ENCODE data around the gene TOM1L2.
"Not testable (repeated sequence)": the region's sequence is repeated elsewhere in the genome, so short reads cannot be mapped to it uniquely, and the experiment has no call there.

The TOM1L2 gene

DNA sequence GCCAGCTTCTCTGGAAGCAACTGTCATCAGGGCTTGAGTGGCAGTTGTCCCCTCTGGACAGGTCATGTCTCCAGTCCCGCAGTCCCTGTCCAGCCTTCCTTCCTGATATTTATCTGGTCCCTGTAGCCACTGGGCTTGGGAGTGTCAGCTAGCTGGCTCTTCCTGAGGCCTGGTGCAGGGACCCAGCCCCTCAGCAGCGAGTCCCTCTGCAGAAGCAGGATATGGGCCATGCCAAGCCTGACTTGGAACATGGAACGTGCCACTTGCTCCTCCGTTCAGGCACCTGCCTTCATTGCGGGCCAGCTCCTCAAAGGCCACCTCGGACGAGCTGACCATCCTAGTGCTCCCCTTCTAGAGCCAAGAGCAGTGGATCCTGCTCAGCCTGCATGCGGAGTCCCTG lies 26.7 kb upstream of the TOM1L2 start:
- no peak overlapping the region for H3K27ac ChIP-seq (ENCODE audit: insufficient read depth, low read length, poor library complexity, severe bottlenecking)
- no peak for DNase-seq
- H3K4me3 ChIP-seq (ENCODE audit: insufficient read depth, low read depth, low read length, poor library complexity, severe bottlenecking) = no peak overlapping the region
- no peaks in the 10 kb centered on the region for H3K4me1 ChIP-seq (ENCODE audit: control insufficient read depth, insufficient read depth, low read length, poor library complexity, severe bottlenecking)
- H3K27me3 ChIP-seq (replicated peaks; ENCODE audit: control insufficient read depth, insufficient read depth, low read length, poor library complexity, severe bottlenecking) = no peaks in the 10 kb centered on the region
- H3K9me3 ChIP-seq (ENCODE audit: control insufficient read depth, low read length) = no peaks in the 10 kb centered on the region
- no peaks in the 10 kb centered on the region for H3K36me3 ChIP-seq (ENCODE audit: control insufficient read depth, insufficient read depth, low read length)

DNA sequence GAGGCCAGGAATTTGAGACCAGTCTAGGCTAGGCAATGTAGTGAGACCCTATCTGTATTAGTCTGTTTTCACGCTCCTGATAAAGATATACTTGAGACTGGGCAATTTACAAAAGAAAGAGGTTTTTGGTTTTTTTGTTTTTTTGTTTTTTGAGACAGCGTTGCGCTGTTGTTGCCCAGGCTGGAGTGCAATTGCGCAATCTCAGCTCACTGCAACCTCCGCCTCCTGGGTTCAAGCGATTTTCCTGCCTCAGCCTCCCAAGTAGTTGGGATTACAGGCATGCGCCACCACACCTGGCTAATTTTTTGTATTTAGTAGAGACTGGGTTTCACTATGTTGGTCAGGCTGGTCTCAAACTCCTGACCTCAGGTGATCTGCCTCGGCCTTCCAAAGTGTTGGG lies 23.7 kb upstream of the TOM1L2 start:
- H3K36me3 ChIP-seq (ENCODE audit: control insufficient read depth, insufficient read depth, low read length); H3K9me3 ChIP-seq (ENCODE audit: control insufficient read depth, low read length); DNase-seq; H3K27ac ChIP-seq (ENCODE audit: insufficient read depth, low read length, poor library complexity, severe bottlenecking); H3K27me3 ChIP-seq (replicated peaks; ENCODE audit: control insufficient read depth, insufficient read depth, low read length, poor library complexity, severe bottlenecking); H3K4me1 ChIP-seq (ENCODE audit: control insufficient read depth, insufficient read depth, low read length, poor library complexity, severe bottlenecking); H3K4me3 ChIP-seq (ENCODE audit: insufficient read depth, low read depth, low read length, poor library complexity, severe bottlenecking): not testable (repeated sequence)

- Histone ChIP-seq H3K4me1 (ENCODE audit: control insufficient read depth, insufficient read depth, low read length, poor library complexity, severe bottlenecking) (no peaks in the 10 kb centered on the region), H3K27me3 (replicated peaks; ENCODE audit: control insufficient read depth, insufficient read depth, low read length, poor library complexity, severe bottlenecking) (no peaks in the 10 kb centered on the region), H3K4me3 (ENCODE audit: insufficient read depth, low read depth, low read length, poor library complexity, severe bottlenecking) (no peak overlapping the region), H3K27ac (ENCODE audit: insufficient read depth, low read length, poor library complexity, severe bottlenecking) (no peak overlapping the region), H3K9me3 (ENCODE audit: control insufficient read depth, low read length) (no peaks in the 10 kb centered on the region), H3K36me3 (ENCODE audit: control insufficient read depth, insufficient read depth, low read length) (no peaks in the 10 kb centered on the region)
- no peak for DNase-seq
Measured at GRCh38 chr17:17994271-17995069, 22.3 kb upstream of the TOM1L2 start.

- Histone ChIP-seq H3K36me3 (ENCODE audit: control insufficient read depth, insufficient read depth, low read length) (no peaks in the 10 kb centered on the region), H3K9me3 (ENCODE audit: control insufficient read depth, low read length) (no peaks in the 10 kb centered on the region), H3K4me1 (ENCODE audit: control insufficient read depth, insufficient read depth, low read length, poor library complexity, severe bottlenecking) (no peaks in the 10 kb centered on the region), H3K27ac (ENCODE audit: insufficient read depth, low read length, poor library complexity, severe bottlenecking) (no peak overlapping the region), H3K4me3 (ENCODE audit: insufficient read depth, low read depth, low read length, poor library complexity, severe bottlenecking) (no peak overlapping the region), H3K27me3 (replicated peaks; ENCODE audit: control insufficient read depth, insufficient read depth, low read length, poor library complexity, severe bottlenecking) (no peaks in the 10 kb centered on the region)
- DNase-seq = no peak
Measured at GRCh38 chr17:17993852-17994251, 21.7 kb upstream of the TOM1L2 start.

GRCh38 chr17:17993366-17993765 lies 21.2 kb upstream of the TOM1L2 start:
- H3K4me3 ChIP-seq (ENCODE audit: insufficient read depth, low read depth, low read length, poor library complexity, severe bottlenecking) = no peak overlapping the region
- no peaks in the 10 kb centered on the region for H3K9me3 ChIP-seq (ENCODE audit: control insufficient read depth, low read length)
- no peaks in the 10 kb centered on the region for H3K4me1 ChIP-seq (ENCODE audit: control insufficient read depth, insufficient read depth, low read length, poor library complexity, severe bottlenecking)
- H3K27me3 ChIP-seq (replicated peaks; ENCODE audit: control insufficient read depth, insufficient read depth, low read length, poor library complexity, severe bottlenecking) = no peaks in the 10 kb centered on the region
- no peaks in the 10 kb centered on the region for H3K36me3 ChIP-seq (ENCODE audit: control insufficient read depth, insufficient read depth, low read length)
- DNase-seq = no peak
- no peak overlapping the region for H3K27ac ChIP-seq (ENCODE audit: insufficient read depth, low read length, poor library complexity, severe bottlenecking)

GRCh38 chr17:17990282-17990681 lies 18.1 kb upstream of the TOM1L2 start:
- H3K4me1 ChIP-seq (ENCODE audit: control insufficient read depth, insufficient read depth, low read length, poor library complexity, severe bottlenecking) = no peaks in the 10 kb centered on the region
- H3K4me3 ChIP-seq (ENCODE audit: insufficient read depth, low read depth, low read length, poor library complexity, severe bottlenecking) = no peak overlapping the region
- H3K36me3 ChIP-seq (ENCODE audit: control insufficient read depth, insufficient read depth, low read length) = no peaks in the 10 kb centered on the region
- no peaks in the 10 kb centered on the region for H3K9me3 ChIP-seq (ENCODE audit: control insufficient read depth, low read length)
- DNase-seq = no peak
- H3K27ac ChIP-seq (ENCODE audit: insufficient read depth, low read length, poor library complexity, severe bottlenecking) = no peak overlapping the region
- no peaks in the 10 kb centered on the region for H3K27me3 ChIP-seq (replicated peaks; ENCODE audit: control insufficient read depth, insufficient read depth, low read length, poor library complexity, severe bottlenecking)

GRCh38 chr17:17989618-17990017 lies 17.4 kb upstream of the TOM1L2 start:
- no peaks in the 10 kb centered on the region for H3K4me1 ChIP-seq (ENCODE audit: control insufficient read depth, insufficient read depth, low read length, poor library complexity, severe bottlenecking)
- H3K27ac ChIP-seq (ENCODE audit: insufficient read depth, low read length, poor library complexity, severe bottlenecking) = no peak overlapping the region
- H3K36me3 ChIP-seq (ENCODE audit: control insufficient read depth, insufficient read depth, low read length) = no peaks in the 10 kb centered on the region
- H3K9me3 ChIP-seq (ENCODE audit: control insufficient read depth, low read length) = no peaks in the 10 kb centered on the region
- H3K27me3 ChIP-seq (replicated peaks; ENCODE audit: control insufficient read depth, insufficient read depth, low read length, poor library complexity, severe bottlenecking) = no peaks in the 10 kb centered on the region
- no peak for DNase-seq
- no peak overlapping the region for H3K4me3 ChIP-seq (ENCODE audit: insufficient read depth, low read depth, low read length, poor library complexity, severe bottlenecking)

- Histone ChIP-seq H3K9me3 (ENCODE audit: control insufficient read depth, low read length) (no peaks in the 10 kb centered on the region), H3K27me3 (replicated peaks; ENCODE audit: control insufficient read depth, insufficient read depth, low read length, poor library complexity, severe bottlenecking) (no peaks in the 10 kb centered on the region), H3K27ac (ENCODE audit: insufficient read depth, low read length, poor library complexity, severe bottlenecking) (no peak overlapping the region), H3K4me3 (ENCODE audit: insufficient read depth, low read depth, low read length, poor library complexity, severe bottlenecking) (no peak overlapping the region), H3K36me3 (ENCODE audit: control insufficient read depth, insufficient read depth, low read length) (no peaks in the 10 kb centered on the region), H3K4me1 (ENCODE audit: control insufficient read depth, insufficient read depth, low read length, poor library complexity, severe bottlenecking) (no peaks in the 10 kb centered on the region)
- no peak for DNase-seq
Measured at GRCh38 chr17:17989081-17989480, 16.9 kb upstream of the TOM1L2 start.

DNA sequence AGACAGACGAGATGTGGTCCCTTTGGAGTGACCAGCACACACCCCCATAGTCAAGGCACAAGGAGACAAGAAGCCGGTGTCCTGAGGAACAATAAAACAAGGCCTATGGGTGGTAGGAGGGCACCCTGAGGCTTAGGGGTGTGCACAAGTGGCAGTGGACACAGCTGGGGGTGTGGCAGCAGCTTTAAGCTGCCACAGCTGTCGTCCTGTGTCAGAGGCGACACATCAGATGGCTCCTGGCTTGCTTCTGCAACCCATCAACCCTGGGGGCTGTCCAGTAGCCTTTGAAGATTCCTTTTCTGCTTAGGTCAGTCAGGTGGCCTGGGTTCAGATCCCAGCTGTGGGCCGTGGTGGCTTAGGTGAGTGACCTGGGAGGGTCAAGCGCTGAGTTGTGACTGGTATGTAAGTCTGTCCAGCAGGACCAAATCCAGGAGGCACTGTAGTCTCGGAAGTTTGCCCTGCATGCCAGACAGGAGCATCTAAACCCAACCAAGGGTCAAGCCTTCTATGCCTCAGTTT lies 16.3 kb upstream of the TOM1L2 start:
- no peak overlapping the region for H3K4me3 ChIP-seq (ENCODE audit: insufficient read depth, low read depth, low read length, poor library complexity, severe bottlenecking)
- no peaks in the 10 kb centered on the region for H3K9me3 ChIP-seq (ENCODE audit: control insufficient read depth, low read length)
- H3K27ac ChIP-seq (ENCODE audit: insufficient read depth, low read length, poor library complexity, severe bottlenecking) = no peak overlapping the region
- no peaks in the 10 kb centered on the region for H3K36me3 ChIP-seq (ENCODE audit: control insufficient read depth, insufficient read depth, low read length)
- H3K27me3 ChIP-seq (replicated peaks; ENCODE audit: control insufficient read depth, insufficient read depth, low read length, poor library complexity, severe bottlenecking) = no peaks in the 10 kb centered on the region
- no peak for DNase-seq
- no peaks in the 10 kb centered on the region for H3K4me1 ChIP-seq (ENCODE audit: control insufficient read depth, insufficient read depth, low read length, poor library complexity, severe bottlenecking)

DNA sequence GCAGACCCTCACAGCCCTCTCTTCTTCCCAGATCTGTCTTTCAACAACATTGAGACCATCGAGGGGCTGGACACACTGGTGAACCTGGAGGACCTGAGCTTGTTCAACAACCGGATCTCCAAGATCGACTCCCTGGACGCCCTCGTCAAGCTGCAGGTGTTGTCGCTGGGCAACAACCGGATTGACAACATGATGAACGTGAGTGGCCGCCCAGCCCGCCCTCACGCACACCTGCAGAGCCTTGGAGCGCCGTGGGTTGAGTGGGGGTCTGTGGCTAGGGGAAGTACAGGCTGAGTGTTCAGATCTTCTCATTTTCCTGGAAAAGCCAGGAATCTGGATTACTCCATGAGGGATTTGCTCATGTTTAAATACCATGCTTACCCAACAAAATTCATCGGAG lies 15.7 kb upstream of the TOM1L2 start:
- Histone ChIP-seq H3K4me1 (ENCODE audit: control insufficient read depth, insufficient read depth, low read length, poor library complexity, severe bottlenecking) (no peaks in the 10 kb centered on the region), H3K9me3 (ENCODE audit: control insufficient read depth, low read length) (no peaks in the 10 kb centered on the region), H3K4me3 (ENCODE audit: insufficient read depth, low read depth, low read length, poor library complexity, severe bottlenecking) (no peak overlapping the region), H3K27ac (ENCODE audit: insufficient read depth, low read length, poor library complexity, severe bottlenecking) (no peak overlapping the region), H3K27me3 (replicated peaks; ENCODE audit: control insufficient read depth, insufficient read depth, low read length, poor library complexity, severe bottlenecking) (no peaks in the 10 kb centered on the region), H3K36me3 (ENCODE audit: control insufficient read depth, insufficient read depth, low read length) (no peaks in the 10 kb centered on the region)
- no peak for DNase-seq

Measured in effector memory CD4-positive, alpha-beta T cell (primary cell).